Measurements from ENCODE around the gene C1GALT1. TPM values are rescaled to one million over a fixed set of nuclear protein-coding genes. Genes with fewer than 3 reads are reported as not detected.

C1GALT1 gene
- total RNA-seq, 1 experiment from 2014 or later, result 52.2 TPM

- POLR2A ChIA-PET, result no interaction called here
- CTCF ChIA-PET, result no interaction called here
- Mint-ChIP-seq H3K9me3 (ENCODE audit: unreplicated experiment) (peaks cover 15% of the 10 kb centered on the region), H3K4me3 (ENCODE audit: unreplicated experiment) (no peak overlapping the region), H3K36me3 (ENCODE audit: insufficient read depth, unreplicated experiment) (peaks cover 27% of the 10 kb centered on the region), H3K4me1 (ENCODE audit: low read depth, unreplicated experiment) (no peaks in the 10 kb centered on the region), H3K27me3 (ENCODE audit: insufficient read depth, unreplicated experiment) (no peaks in the 10 kb centered on the region), H3K27ac (ENCODE audit: unreplicated experiment) (no peak overlapping the region)
- Histone ChIP-seq H3K27me3 (replicated peaks; ENCODE audit: control insufficient read depth, insufficient read depth, low read length) (no peaks in the 10 kb centered on the region), H3K36me3 (ENCODE audit: control insufficient read depth, insufficient read depth, low read length) (no peaks in the 10 kb centered on the region), H3K4me1 (no peaks in the 10 kb centered on the region), H3K9me3 (peaks cover 10% of the 10 kb centered on the region; the same call in 1 of the 2 replicates), H3K4me3 (ENCODE audit: low read depth, low read length) (no peak overlapping the region)
- BruUV-seq (replicated peaks), result no TSS peak
- TF ChIP-seq, protein P1, sequence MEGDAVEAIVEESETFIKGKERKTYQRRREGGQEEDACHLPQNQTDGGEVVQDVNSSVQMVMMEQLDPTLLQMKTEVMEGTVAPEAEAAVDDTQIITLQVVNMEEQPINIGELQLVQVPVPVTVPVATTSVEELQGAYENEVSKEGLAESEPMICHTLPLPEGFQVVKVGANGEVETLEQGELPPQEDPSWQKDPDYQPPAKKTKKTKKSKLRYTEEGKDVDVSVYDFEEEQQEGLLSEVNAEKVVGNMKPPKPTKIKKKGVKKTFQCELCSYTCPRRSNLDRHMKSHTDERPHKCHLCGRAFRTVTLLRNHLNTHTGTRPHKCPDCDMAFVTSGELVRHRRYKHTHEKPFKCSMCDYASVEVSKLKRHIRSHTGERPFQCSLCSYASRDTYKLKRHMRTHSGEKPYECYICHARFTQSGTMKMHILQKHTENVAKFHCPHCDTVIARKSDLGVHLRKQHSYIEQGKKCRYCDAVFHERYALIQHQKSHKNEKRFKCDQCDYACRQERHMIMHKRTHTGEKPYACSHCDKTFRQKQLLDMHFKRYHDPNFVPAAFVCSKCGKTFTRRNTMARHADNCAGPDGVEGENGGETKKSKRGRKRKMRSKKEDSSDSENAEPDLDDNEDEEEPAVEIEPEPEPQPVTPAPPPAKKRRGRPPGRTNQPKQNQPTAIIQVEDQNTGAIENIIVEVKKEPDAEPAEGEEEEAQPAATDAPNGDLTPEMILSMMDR (IDR thresholded peaks at IDR 0.05; ENCODE audit: insufficient read depth in 1 of 2, low read depth in 1 of 2, low read length in 1 of 2, severe bottlenecking in 1 of 2, unreplicated experiment in 1 of 2), result no peak
- intact Hi-C loops (cut with micrococcal nuclease; ENCODE audit: unreplicated experiment), result no loop called here
- DNase-seq, result no peak
Observed at GRCh38 chr7:7231865-7232264, 49.5 kb downstream of the C1GALT1 start.

- no TSS peak for BruUV-seq (replicated peaks)
Observed at GRCh38 chr7:7235347-7235746, 53.0 kb downstream of the C1GALT1 start.

DNA sequence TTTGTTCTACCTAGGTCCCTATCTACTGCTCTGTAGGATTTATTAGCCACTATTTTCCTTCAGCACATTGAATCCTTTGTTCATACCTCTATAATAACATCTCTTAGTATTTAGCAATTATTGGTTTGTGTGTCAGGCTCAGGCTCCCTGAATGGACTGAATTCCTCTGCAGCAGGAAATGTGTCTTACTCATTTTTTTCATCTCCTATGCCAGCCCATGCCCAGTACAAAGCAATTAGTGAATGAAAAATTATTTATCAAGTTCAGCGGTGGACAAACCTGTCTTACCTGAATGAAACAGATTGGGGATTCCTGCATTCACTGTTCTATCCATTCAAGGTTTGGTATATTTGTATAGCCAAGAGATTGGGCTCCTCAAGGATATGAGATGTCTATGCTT, 53.7 kb downstream of the C1GALT1 start:
- DNase-seq, result no peak
- H3K27me3 Mint-ChIP-seq (ENCODE audit: insufficient read depth, unreplicated experiment), result no peaks in the 10 kb centered on the region
- H3K27me3 ChIP-seq (replicated peaks; ENCODE audit: control insufficient read depth, insufficient read depth, low read length), result no peaks in the 10 kb centered on the region
- no peaks in the 10 kb centered on the region; the same call in 1 of the 2 replicates for H3K36me3 ChIP-seq (ENCODE audit: control insufficient read depth, insufficient read depth, low read length)
- H3K9me3 ChIP-seq, result peaks cover 1% of the 10 kb centered on the region; the same call in 1 of the 2 replicates
- intact Hi-C loops (cut with micrococcal nuclease; ENCODE audit: unreplicated experiment), result no loop called here
- BruUV-seq (replicated peaks), result no TSS peak
- no peak overlapping the region for H3K4me3 ChIP-seq (ENCODE audit: low read depth, low read length)
- H3K4me1 ChIP-seq, result no peaks in the 10 kb centered on the region
- H3K9me3 Mint-ChIP-seq (ENCODE audit: unreplicated experiment), result peaks cover 10% of the 10 kb centered on the region
- ChIA-PET POLR2A (no interaction called here), CTCF (no interaction called here)
- peaks cover 26% of the 10 kb centered on the region for H3K36me3 Mint-ChIP-seq (ENCODE audit: insufficient read depth, unreplicated experiment)
- no peak overlapping the region for H3K27ac Mint-ChIP-seq (ENCODE audit: unreplicated experiment)
- no peak overlapping the region for H3K4me3 Mint-ChIP-seq (ENCODE audit: unreplicated experiment)
- no peaks in the 10 kb centered on the region for H3K4me1 Mint-ChIP-seq (ENCODE audit: low read depth, unreplicated experiment)
- TF ChIP-seq, protein P1 (IDR thresholded peaks at IDR 0.05; ENCODE audit: insufficient read depth in 1 of 2, low read depth in 1 of 2, low read length in 1 of 2, severe bottlenecking in 1 of 2, unreplicated experiment in 1 of 2), result no peak

More at GRCh38 chr7:7235347-7235746, 53.0 kb downstream of the C1GALT1 start:
- intact Hi-C loops (cut with micrococcal nuclease; ENCODE audit: unreplicated experiment), result no loop called here
- no peaks in the 10 kb centered on the region for H3K27me3 Mint-ChIP-seq (ENCODE audit: insufficient read depth, unreplicated experiment)
- Histone ChIP-seq H3K4me1 (no peaks in the 10 kb centered on the region), H3K9me3 (peaks cover 5% of the 10 kb centered on the region; the same call in 1 of the 2 replicates), H3K4me3 (ENCODE audit: low read depth, low read length) (no peak overlapping the region), H3K36me3 (ENCODE audit: control insufficient read depth, insufficient read depth, low read length) (no peaks in the 10 kb centered on the region; the same call in 1 of the 2 replicates), H3K27me3 (replicated peaks; ENCODE audit: control insufficient read depth, insufficient read depth, low read length) (no peaks in the 10 kb centered on the region)
- ChIA-PET CTCF (interaction anchor here (0.6 kb wide), 1 partner anchor 844 kb away, joined by 5 read pairs; no protein-coding TSS in a partner anchor), POLR2A (no interaction called here)
- H3K27ac Mint-ChIP-seq (ENCODE audit: unreplicated experiment), result no peak overlapping the region
- H3K4me1 Mint-ChIP-seq (ENCODE audit: low read depth, unreplicated experiment), result no peaks in the 10 kb centered on the region
- TF ChIP-seq, protein P1 (IDR thresholded peaks at IDR 0.05; ENCODE audit: insufficient read depth in 1 of 2, low read depth in 1 of 2, low read length in 1 of 2, severe bottlenecking in 1 of 2, unreplicated experiment in 1 of 2), result no peak
- H3K9me3 Mint-ChIP-seq (ENCODE audit: unreplicated experiment), result peaks cover 15% of the 10 kb centered on the region
- no peak overlapping the region for H3K4me3 Mint-ChIP-seq (ENCODE audit: unreplicated experiment)
- H3K36me3 Mint-ChIP-seq (ENCODE audit: insufficient read depth, unreplicated experiment), result peaks cover 31% of the 10 kb centered on the region
- DNase-seq, result no peak

All from Caco-2 (cell line).